WTC11 (cell line): Measurements from ENCODE around the gene DNPH1. TPM values are rescaled to one million over a fixed set of nuclear protein-coding genes. Genes with fewer than 3 reads are reported as not detected.

ENCODE experiments used
- ATAC-seq: fragments of 200-7000 bp; cut with Tn5 transposase; 2 replicates; pipeline ENCODE4 v1.10.0; 2021; ENCODE audit warnings: mild to moderate bottlenecking, moderate library complexity
- CTCF ChIA-PET: fragments of 300-600 bp; sonication (Branson Sonifier 250); formaldehyde crosslinking; loops from one replicate; lab custom pipeline; 2021; ENCODE audit warnings: antibody characterized with exemption; lab: Charles Lee
- POLR2A ChIA-PET: fragments of 350-600 bp; sonication (Branson Sonifier 250); formaldehyde crosslinking; loops from one replicate; lab custom pipeline; 2021; ENCODE audit warnings: antibody characterized with exemption; lab: Charles Lee
- DNase-seq: peaks from one replicate; pipeline ENCODE4 v3.0.0; 2021; ENCODE audit warnings: low spot score
- H3K27ac Mint-ChIP-seq: 2 replicates; pipeline ENCODE4 v1.8.0; 2021; ENCODE audit warnings: mixed read lengths
- H3K27me3 Mint-ChIP-seq: 2 replicates; pipeline ENCODE4 v1.8.0; 2021; ENCODE audit warnings: low read depth, mild to moderate bottlenecking, moderate library complexity, mixed read lengths
- H3K36me3 Mint-ChIP-seq: 2 replicates; pipeline ENCODE4 v1.8.0; 2021; ENCODE audit warnings: mixed read lengths
- H3K4me1 Mint-ChIP-seq: 2 replicates; pipeline ENCODE4 v1.8.0; 2022; ENCODE audit warnings: mixed read lengths
- H3K4me3 Mint-ChIP-seq: 2 replicates; pipeline ENCODE4 v1.8.0; 2021; ENCODE audit warnings: mild to moderate bottlenecking, moderate library complexity, mixed read lengths
- H3K9me3 Mint-ChIP-seq: 2 replicates; pipeline ENCODE4 v1.8.0; 2021; ENCODE audit warnings: mixed read lengths
- ARID4B ChIP-seq: sonication (generic); formaldehyde crosslinking; IDR thresholded peaks from 2 replicates; pipeline ENCODE4 v1.8.0; 2023; ENCODE audit warnings: missing genetic modification reagents, mild to moderate bottlenecking, borderline replicate concordance
- ATF1 ChIP-seq: sonication (generic); formaldehyde crosslinking; IDR thresholded peaks from 2 replicates; pipeline ENCODE4 v1.8.1; 2023; ENCODE audit warnings: mild to moderate bottlenecking, moderate library complexity, missing genetic modification reagents
- EMX1 ChIP-seq: fragments of 250-450 bp; sonication (Bioruptor Pico); IDR thresholded peaks from 2 replicates; pipeline ENCODE4 v1.8.0; 2021; ENCODE audit warnings: mild to moderate bottlenecking
- ERG ChIP-seq: fragments of 250-450 bp; sonication (Bioruptor Pico); IDR thresholded peaks from 2 replicates; pipeline ENCODE4 v1.8.0; 2021; ENCODE audit warnings: mild to moderate bottlenecking
- FOXP1 ChIP-seq: sonication (generic); formaldehyde crosslinking; IDR thresholded peaks from 2 replicates; pipeline ENCODE4 v1.8.0; 2022; ENCODE audit warnings: missing genetic modification reagents, mild to moderate bottlenecking, moderate library complexity, borderline replicate concordance
- FOXP4 ChIP-seq: sonication (generic); formaldehyde crosslinking; IDR thresholded peaks from 2 replicates; pipeline ENCODE4 v1.8.0; 2022; ENCODE audit warnings: mild to moderate bottlenecking, missing genetic modification reagents
- GABPB1 ChIP-seq: sonication (generic); formaldehyde crosslinking; IDR thresholded peaks from 2 replicates; pipeline ENCODE4 v1.8.1; 2023; ENCODE audit warnings: mild to moderate bottlenecking, missing genetic modification reagents
- GTF2I ChIP-seq: fragments of 250-450 bp; sonication (Bioruptor Pico); conservative IDR thresholded peaks from 2 replicates; pipeline ENCODE4 v1.4.0; 2021; ENCODE audit warnings: mild to moderate bottlenecking
- IRF2 ChIP-seq: sonication (generic); formaldehyde crosslinking; IDR thresholded peaks from 2 replicates; pipeline ENCODE4 v1.8.0; 2022; ENCODE audit warnings: low read depth, missing genetic modification reagents, borderline replicate concordance
- NFE2L1 ChIP-seq: sonication (generic); formaldehyde crosslinking; IDR thresholded peaks from 2 replicates; pipeline ENCODE4 v1.8.1; 2023; ENCODE audit warnings: missing genetic modification reagents
- NFYB ChIP-seq: sonication (generic); formaldehyde crosslinking; conservative IDR thresholded peaks from 2 replicates; pipeline ENCODE4 v1.8.0; 2022; ENCODE audit warnings: low read depth, missing genetic modification reagents
- NR2C2 ChIP-seq: sonication (generic); formaldehyde crosslinking; IDR thresholded peaks from 2 replicates; pipeline ENCODE4 v1.8.0; 2022; ENCODE audit warnings: mild to moderate bottlenecking, missing genetic modification reagents
- NR3C1 ChIP-seq: sonication (generic); formaldehyde crosslinking; conservative IDR thresholded peaks from 2 replicates; pipeline ENCODE4 v1.8.1; 2023; ENCODE audit warnings: low read depth, mild to moderate bottlenecking, missing genetic modification reagents
- SMAD4 ChIP-seq: sonication (generic); formaldehyde crosslinking; IDR thresholded peaks from 2 replicates; pipeline ENCODE4 v1.8.0; 2022; ENCODE audit warnings: mild to moderate bottlenecking, missing genetic modification reagents
- TCF7 ChIP-seq: sonication (generic); formaldehyde crosslinking; IDR thresholded peaks from 2 replicates; pipeline ENCODE4 v1.8.0; 2022; ENCODE audit warnings: mild to moderate bottlenecking, low read depth, missing genetic modification reagents, moderate library complexity
- TEAD4 ChIP-seq: sonication (generic); formaldehyde crosslinking; IDR thresholded peaks from 2 replicates; pipeline ENCODE4 v1.8.0; 2022; ENCODE audit warnings: mild to moderate bottlenecking, missing genetic modification reagents
- ZNF121 ChIP-seq: sonication (generic); formaldehyde crosslinking; IDR thresholded peaks from 2 replicates; pipeline ENCODE4 v1.8.0; 2023; ENCODE audit warnings: missing genetic modification reagents
- ZNF263 ChIP-seq: sonication (generic); formaldehyde crosslinking; IDR thresholded peaks from 2 replicates; pipeline ENCODE4 v1.8.1; 2022; ENCODE audit warnings: low read depth, mild to moderate bottlenecking, moderate library complexity, missing genetic modification reagents
- ZNF396 ChIP-seq: fragments of 250-450 bp; sonication (Bioruptor Pico); IDR thresholded peaks from 2 replicates; pipeline ENCODE4 v1.8.0; 2021; ENCODE audit warnings: mild to moderate bottlenecking, moderate library complexity, borderline replicate concordance
- ZNF416 ChIP-seq: fragments of 250-450 bp; sonication (Bioruptor Pico); IDR thresholded peaks from 2 replicates; pipeline ENCODE4 v1.9.0; 2021; ENCODE audit warnings: mild to moderate bottlenecking, inconsistent platforms
- total RNA-seq: library from RNA; stranded (reverse); gene quantifications from 3 replicates; pipeline ENCODE4 v1.2.3, GENCODE V29; 2021
- TF ChIP-seq, protein P1 (sequence below): fragments of 250-450 bp; sonication (Bioruptor Pico); IDR thresholded peaks from 2 replicates; pipeline ENCODE4 v1.9.0; 2021; ENCODE audit warnings: mild to moderate bottlenecking

The DNPH1 gene
- total RNA-seq, 1 experiment from 2014 or later, result 48.4 TPM

DNA sequence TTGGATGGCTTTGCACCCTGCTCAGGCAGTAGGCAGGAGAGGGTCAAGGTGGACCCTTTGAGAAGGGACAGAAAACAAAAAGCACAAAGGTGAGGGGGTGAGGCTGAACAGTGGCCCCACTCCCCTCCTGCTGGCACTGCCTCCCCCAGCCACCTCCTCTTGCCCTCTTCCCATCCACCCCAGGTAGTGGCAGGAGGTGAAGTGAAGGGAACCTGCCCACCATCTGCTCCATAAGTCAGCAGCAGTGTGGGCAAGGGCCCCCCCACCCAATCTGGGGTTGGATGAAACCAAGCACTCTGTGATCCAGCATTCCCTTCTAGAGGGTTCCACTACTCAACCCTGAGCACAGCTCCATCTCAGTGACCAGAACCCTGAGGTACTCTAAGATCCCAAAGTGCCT, 42.7 kb upstream of the DNPH1 start:
- CTCF ChIA-PET, result interaction anchor here (1.3 kb wide), 1 partner anchor 37 kb away, joined by 4 read pairs; the partner anchor contains the start of gene CRIP3
- Mint-ChIP-seq H3K4me1 (peaks cover 45% of the 10 kb centered on the region), H3K36me3 (no peaks in the 10 kb centered on the region), H3K27ac (no peak overlapping the region), H3K4me3 (no peak overlapping the region), H3K9me3 (no peaks in the 10 kb centered on the region)
- ATAC-seq, result no peak
- TF ChIP-seq GABPB1 (no peak), NR2C2 (CRISPR knock-in tag) (no peak), ARID4B (CRISPR knock-in tag) (no peak), FOXP4 (CRISPR knock-in tag) (no peak)
- TF ChIP-seq, all 79 proteins: peak for 0
- DNase-seq, result no peak
- POLR2A ChIA-PET, result interaction anchor here (0.7 kb wide), 1 partner anchor 10 kb away, joined by 3 read pairs; no protein-coding TSS in a partner anchor
- H3K27me3 Mint-ChIP-seq, result peaks cover 91% of the 10 kb centered on the region

DNA sequence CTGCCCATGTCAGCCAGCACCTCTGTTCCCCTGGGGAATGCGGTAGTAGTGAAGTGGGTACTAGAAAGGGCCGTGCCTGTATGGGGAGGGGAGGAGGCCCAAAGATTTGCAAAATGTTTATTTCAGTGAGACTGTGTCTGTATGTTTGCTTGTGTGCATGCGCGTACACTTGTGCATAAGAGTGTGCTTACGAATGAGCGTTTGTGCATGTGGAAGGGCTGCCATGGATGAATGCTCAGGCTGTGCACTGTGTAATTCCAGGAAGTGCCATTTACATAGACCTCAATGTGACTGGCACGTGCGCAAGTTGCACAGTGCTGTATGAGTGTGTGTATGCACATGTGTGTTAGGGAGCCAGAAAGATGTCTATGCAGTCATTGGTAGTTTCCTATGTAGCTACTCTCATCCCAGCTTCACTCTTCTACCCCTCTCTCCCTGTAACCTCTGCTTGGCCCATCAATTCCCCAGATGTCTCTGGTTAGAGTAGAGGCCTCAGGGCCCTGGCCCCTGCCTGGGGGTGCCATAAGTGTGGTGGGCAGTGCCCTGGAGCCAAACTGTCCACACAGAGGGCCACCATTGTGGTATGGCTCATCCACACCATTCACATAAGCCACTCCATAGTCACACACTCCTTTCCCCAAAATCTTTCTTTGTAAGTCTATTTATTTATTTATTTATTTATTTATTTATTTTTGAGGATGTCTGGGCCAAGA, 42.0 kb upstream of the DNPH1 start:
- H3K4me1 Mint-ChIP-seq, result peaks cover 44% of the 10 kb centered on the region
- peaks cover 84% of the 10 kb centered on the region for H3K27me3 Mint-ChIP-seq
- TF ChIP-seq SMAD4 (CRISPR knock-in tag), result no peak
- no peak for TF ChIP-seq NR3C1 (CRISPR knock-in tag)
- TF ChIP-seq NFYB (CRISPR knock-in tag), result no peak
- no peak for TF ChIP-seq ERG (CRISPR knock-in tag)
- TF ChIP-seq ATF1, result no peak
- no peak for TF ChIP-seq TEAD4 (CRISPR knock-in tag)
- no peak for TF ChIP-seq EMX1 (CRISPR knock-in tag)
- no peak for TF ChIP-seq ZNF121 (CRISPR knock-in tag)
- TF ChIP-seq ZNF416, result no peak
- TF ChIP-seq NFE2L1, result no peak
- TF ChIP-seq ZNF263, result no peak
- no peak for TF ChIP-seq ZNF396 (CRISPR knock-in tag)
- no peak for TF ChIP-seq FOXP1 (CRISPR knock-in tag)
- no peak for TF ChIP-seq IRF2 (CRISPR knock-in tag)
- no peak for TF ChIP-seq TCF7 (CRISPR knock-in tag)
- TF ChIP-seq, protein P1, sequence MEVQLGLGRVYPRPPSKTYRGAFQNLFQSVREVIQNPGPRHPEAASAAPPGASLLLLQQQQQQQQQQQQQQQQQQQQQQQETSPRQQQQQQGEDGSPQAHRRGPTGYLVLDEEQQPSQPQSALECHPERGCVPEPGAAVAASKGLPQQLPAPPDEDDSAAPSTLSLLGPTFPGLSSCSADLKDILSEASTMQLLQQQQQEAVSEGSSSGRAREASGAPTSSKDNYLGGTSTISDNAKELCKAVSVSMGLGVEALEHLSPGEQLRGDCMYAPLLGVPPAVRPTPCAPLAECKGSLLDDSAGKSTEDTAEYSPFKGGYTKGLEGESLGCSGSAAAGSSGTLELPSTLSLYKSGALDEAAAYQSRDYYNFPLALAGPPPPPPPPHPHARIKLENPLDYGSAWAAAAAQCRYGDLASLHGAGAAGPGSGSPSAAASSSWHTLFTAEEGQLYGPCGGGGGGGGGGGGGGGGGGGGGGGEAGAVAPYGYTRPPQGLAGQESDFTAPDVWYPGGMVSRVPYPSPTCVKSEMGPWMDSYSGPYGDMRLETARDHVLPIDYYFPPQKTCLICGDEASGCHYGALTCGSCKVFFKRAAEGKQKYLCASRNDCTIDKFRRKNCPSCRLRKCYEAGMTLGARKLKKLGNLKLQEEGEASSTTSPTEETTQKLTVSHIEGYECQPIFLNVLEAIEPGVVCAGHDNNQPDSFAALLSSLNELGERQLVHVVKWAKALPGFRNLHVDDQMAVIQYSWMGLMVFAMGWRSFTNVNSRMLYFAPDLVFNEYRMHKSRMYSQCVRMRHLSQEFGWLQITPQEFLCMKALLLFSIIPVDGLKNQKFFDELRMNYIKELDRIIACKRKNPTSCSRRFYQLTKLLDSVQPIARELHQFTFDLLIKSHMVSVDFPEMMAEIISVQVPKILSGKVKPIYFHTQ (CRISPR knock-in tag), result no peak
- TF ChIP-seq GTF2I, result no peak
- CTCF ChIA-PET, result no interaction called here
- no peak overlapping the region for H3K27ac Mint-ChIP-seq
- no peaks in the 10 kb centered on the region for H3K36me3 Mint-ChIP-seq
- POLR2A ChIA-PET, result no interaction called here
- no peak overlapping the region for H3K4me3 Mint-ChIP-seq
- H3K9me3 Mint-ChIP-seq, result no peaks in the 10 kb centered on the region
- no peak for ATAC-seq
- DNase-seq, result no peak
